GM18873 (cell line): ENCODE data around the gene SENP2.
A peak's percentile ranks its signal among the peaks of the same experiment; 100 is the strongest.
"Not testable (repeated sequence)": the region's sequence is repeated elsewhere in the genome, so short reads cannot be mapped to it uniquely, and the experiment has no call there.

Experiments
- ATAC-seq: cut with Tn5 transposase; IDR thresholded peaks from one replicate; pipeline ENCODE4 v1.9.1; 2021; ENCODE audit warnings: mild to moderate bottlenecking, moderate library complexity, moderate number of reproducible peaks; ENCODE audit not compliant: unreplicated experiment, low FRiP score

Gene SENP2

GRCh38 chr3:185585859-185586685 is at the start of gene SENP2:
SENP2 (plus strand) TSS chr3:185586295; CDS start chr3:185586414, 119 bp downstream.
- ATAC-seq, result peak; percentile 98

- ATAC-seq, result peak; percentile 97
Measured at GRCh38 chr3:185537369-185537970, 48.6 kb upstream of the SENP2 start.

- no peak for ATAC-seq
Measured at GRCh38 chr3:185539934-185540333, 46.2 kb upstream of the SENP2 start.

- ATAC-seq, result no peak
Measured at GRCh38 chr3:185540695-185541094, 45.4 kb upstream of the SENP2 start.

- no peak for ATAC-seq
Measured at GRCh38 chr3:185549122-185549521, 37.0 kb upstream of the SENP2 start.

- ATAC-seq, result no peak
Measured at GRCh38 chr3:185549651-185550111, 36.4 kb upstream of the SENP2 start.

GRCh38 chr3:185552358-185552877 is 33.7 kb upstream of the SENP2 start, which contains the start of gene LIPH:
LIPH (minus strand) TSS chr3:185552588; CDS start chr3:185552471, 117 bp downstream.
- ATAC-seq, result no peak

- ATAC-seq, result no peak
Measured at GRCh38 chr3:185555101-185555501, 31.0 kb upstream of the SENP2 start.

GRCh38 chr3:185555860-185556347 is 30.2 kb upstream of the SENP2 start:
- no peak for ATAC-seq

- not testable (repeated sequence) for ATAC-seq
Measured at GRCh38 chr3:185556640-185557039, 29.5 kb upstream of the SENP2 start.

GRCh38 chr3:185558395-185558794 is 27.7 kb upstream of the SENP2 start:
- no peak for ATAC-seq

GRCh38 chr3:185559706-185560090 is 26.4 kb upstream of the SENP2 start:
- no peak for ATAC-seq

- no peak for ATAC-seq
Measured at GRCh38 chr3:185560676-185561075, 25.4 kb upstream of the SENP2 start.

- ATAC-seq, result no peak
Measured at GRCh38 chr3:185561374-185561943, 24.6 kb upstream of the SENP2 start.

GRCh38 chr3:185561958-185562357 is 24.1 kb upstream of the SENP2 start:
- no peak for ATAC-seq

- ATAC-seq, result no peak
Measured at GRCh38 chr3:185572183-185572582, 13.9 kb upstream of the SENP2 start.

- not testable (repeated sequence) for ATAC-seq
Measured at GRCh38 chr3:185575108-185575869, 10.8 kb upstream of the SENP2 start.

- no peak for ATAC-seq
Measured at GRCh38 chr3:185582236-185582635, 3.9 kb upstream of the SENP2 start.

GRCh38 chr3:185582871-185583270 is 3.2 kb upstream of the SENP2 start:
- no peak for ATAC-seq

GRCh38 chr3:185583925-185584324 is 2.2 kb upstream of the SENP2 start:
- no peak for ATAC-seq
